ENCODE measurements around the gene KCTD7.
"Not testable (repeated sequence)": the region's sequence is repeated elsewhere in the genome, so short reads cannot be mapped to it uniquely, and the experiment has no call there.

KCTD7 gene

GRCh38 chr7:66628361-66629221 is at the start of gene KCTD7:
KCTD7 (plus strand) TSS chr7:66628881; CDS start chr7:66629065, 184 bp downstream.
- H2AFZ ChIP-seq (ENCODE audit: low read length) = peak within 1 kb of the TSS; percentile 98
- H3K9ac ChIP-seq (ENCODE audit: low read depth, low read length, poor library complexity, severe bottlenecking) = peak within 1 kb of the TSS; percentile 77
- H3F3A ChIP-seq (ENCODE audit: low read depth) = peaks cover 24% of the 10 kb centered on the region; the same call in 1 of the 2 replicates
- no peaks in the 10 kb centered on the region for H3K27me3 ChIP-seq (ENCODE audit: insufficient read depth, low read length, poor library complexity, severe bottlenecking)
- TF ChIP-seq, protein P1, sequence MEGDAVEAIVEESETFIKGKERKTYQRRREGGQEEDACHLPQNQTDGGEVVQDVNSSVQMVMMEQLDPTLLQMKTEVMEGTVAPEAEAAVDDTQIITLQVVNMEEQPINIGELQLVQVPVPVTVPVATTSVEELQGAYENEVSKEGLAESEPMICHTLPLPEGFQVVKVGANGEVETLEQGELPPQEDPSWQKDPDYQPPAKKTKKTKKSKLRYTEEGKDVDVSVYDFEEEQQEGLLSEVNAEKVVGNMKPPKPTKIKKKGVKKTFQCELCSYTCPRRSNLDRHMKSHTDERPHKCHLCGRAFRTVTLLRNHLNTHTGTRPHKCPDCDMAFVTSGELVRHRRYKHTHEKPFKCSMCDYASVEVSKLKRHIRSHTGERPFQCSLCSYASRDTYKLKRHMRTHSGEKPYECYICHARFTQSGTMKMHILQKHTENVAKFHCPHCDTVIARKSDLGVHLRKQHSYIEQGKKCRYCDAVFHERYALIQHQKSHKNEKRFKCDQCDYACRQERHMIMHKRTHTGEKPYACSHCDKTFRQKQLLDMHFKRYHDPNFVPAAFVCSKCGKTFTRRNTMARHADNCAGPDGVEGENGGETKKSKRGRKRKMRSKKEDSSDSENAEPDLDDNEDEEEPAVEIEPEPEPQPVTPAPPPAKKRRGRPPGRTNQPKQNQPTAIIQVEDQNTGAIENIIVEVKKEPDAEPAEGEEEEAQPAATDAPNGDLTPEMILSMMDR (conservative IDR thresholded peaks at IDR 0.05; ENCODE audit: low read length) = no peak
- no peak for TF ChIP-seq EZH2phosphoT487 (IDR thresholded peaks at IDR 0.05; ENCODE audit: borderline replicate concordance)
- peaks cover 34% of the 10 kb centered on the region for H3K4me1 ChIP-seq (ENCODE audit: insufficient read depth, low read length, poor library complexity, severe bottlenecking)
- no peaks in the 10 kb centered on the region for H3K9me3 ChIP-seq (ENCODE audit: insufficient read depth, low read depth, low read length)
- H3K9me2 ChIP-seq (replicated peaks; ENCODE audit: low read depth, low read length) = no peaks in the 10 kb centered on the region
- H3K4me3 ChIP-seq (ENCODE audit: low read length, poor library complexity, severe bottlenecking) = peak within 1 kb of the TSS; percentile 97
- H3K36me3 ChIP-seq (ENCODE audit: insufficient read depth, low read length) = no peaks in the 10 kb centered on the region
- H4K20me1 ChIP-seq (ENCODE audit: insufficient read depth, low read length, poor library complexity, severe bottlenecking) = peaks cover 5% of the 10 kb centered on the region
- H3K4me2 ChIP-seq (ENCODE audit: low read depth, low read length, poor library complexity, severe bottlenecking) = peak within 1 kb of the TSS; percentile 100
- H3K79me2 ChIP-seq (ENCODE audit: insufficient read depth, low read length) = peaks cover 8% of the 10 kb centered on the region; the same call in 1 of the 2 replicates

DNA sequence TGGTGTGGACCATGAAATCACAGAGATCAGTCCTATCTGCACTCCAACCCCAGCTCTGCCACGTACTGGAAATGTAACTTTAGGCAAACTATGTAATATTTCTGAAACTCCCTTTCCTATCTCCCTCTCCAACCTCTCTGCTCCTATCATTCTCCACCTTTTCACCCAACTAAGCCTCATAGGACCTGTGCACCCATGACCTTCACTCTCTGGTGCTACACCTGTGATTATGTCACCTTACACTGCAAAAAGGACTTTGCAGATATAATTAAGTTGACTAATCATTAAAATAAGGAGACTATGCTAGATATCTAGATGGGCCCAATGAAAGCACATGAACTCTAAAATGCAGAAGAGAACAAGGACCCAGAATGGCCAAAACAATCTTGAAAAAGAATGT is 48.3 kb upstream of the KCTD7 start:
- H3K36me3 ChIP-seq (ENCODE audit: insufficient read depth, low read length) = peaks cover 26% of the 10 kb centered on the region; the same call in 1 of the 2 replicates
- not testable (repeated sequence) for H3K9me2 ChIP-seq (replicated peaks; ENCODE audit: low read depth, low read length); H3K9ac ChIP-seq (ENCODE audit: low read depth, low read length, poor library complexity, severe bottlenecking); H3K27me3 ChIP-seq (ENCODE audit: insufficient read depth, low read length, poor library complexity, severe bottlenecking); H2AFZ ChIP-seq (ENCODE audit: low read length); H3K4me2 ChIP-seq (ENCODE audit: low read depth, low read length, poor library complexity, severe bottlenecking); H3F3A ChIP-seq (ENCODE audit: low read depth); H3K9me3 ChIP-seq (ENCODE audit: insufficient read depth, low read depth, low read length); H3K4me3 ChIP-seq (ENCODE audit: low read length, poor library complexity, severe bottlenecking)
- peaks cover 31% of the 10 kb centered on the region for H4K20me1 ChIP-seq (ENCODE audit: insufficient read depth, low read length, poor library complexity, severe bottlenecking)
- H3K79me2 ChIP-seq (ENCODE audit: insufficient read depth, low read length) = peaks cover 93% of the 10 kb centered on the region
- H3K4me1 ChIP-seq (ENCODE audit: insufficient read depth, low read length, poor library complexity, severe bottlenecking) = peaks cover 21% of the 10 kb centered on the region

DNA sequence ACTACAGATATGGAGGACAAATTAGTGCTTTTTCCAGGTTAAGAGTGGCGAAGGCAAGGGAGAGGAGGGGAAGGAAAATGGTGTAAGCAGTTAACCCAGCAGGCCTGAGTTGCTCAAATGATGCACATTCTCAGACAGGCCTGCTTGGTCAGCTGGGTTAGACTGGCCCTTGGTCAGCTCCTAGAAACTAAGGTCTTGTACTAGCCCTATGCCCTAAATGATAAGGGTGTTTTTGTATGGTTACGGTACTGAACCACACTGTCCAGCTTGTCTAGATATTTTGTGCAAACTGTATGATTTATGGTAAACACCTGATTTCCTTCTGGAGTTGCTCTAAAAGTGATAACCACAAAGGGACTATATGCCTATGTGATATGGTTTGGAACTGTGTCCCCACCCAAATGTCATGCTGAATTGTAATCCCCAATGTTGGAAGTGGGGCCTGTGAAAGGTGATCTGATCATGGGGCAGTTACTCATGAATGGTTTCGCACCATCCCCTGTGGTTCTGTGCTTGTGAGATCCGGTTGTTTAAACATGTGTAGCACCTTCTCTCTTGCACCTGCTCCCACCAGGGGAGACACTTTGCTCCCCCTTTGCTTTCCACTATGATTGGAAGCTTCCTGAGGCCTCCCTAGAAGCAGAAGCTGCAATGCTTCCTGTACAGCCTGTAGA is 45.7 kb upstream of the KCTD7 start:
- H3K4me1 ChIP-seq (ENCODE audit: insufficient read depth, low read length, poor library complexity, severe bottlenecking) = peaks cover 23% of the 10 kb centered on the region
- not testable (repeated sequence) for H3K9me2 ChIP-seq (replicated peaks; ENCODE audit: low read depth, low read length)

GRCh38 chr7:66583490-66584110 is 45.1 kb upstream of the KCTD7 start:
- peaks cover 16% of the 10 kb centered on the region for H3K4me1 ChIP-seq (ENCODE audit: insufficient read depth, low read length, poor library complexity, severe bottlenecking)
- TF ChIP-seq, protein P1 (conservative IDR thresholded peaks at IDR 0.05; ENCODE audit: low read length) = no peak
- no peak for TF ChIP-seq EZH2phosphoT487 (IDR thresholded peaks at IDR 0.05; ENCODE audit: borderline replicate concordance)
- H3K4me2 ChIP-seq (ENCODE audit: low read depth, low read length, poor library complexity, severe bottlenecking) = no peak overlapping the region
- peaks cover 15% of the 10 kb centered on the region; the same call in 1 of the 2 replicates for H3K36me3 ChIP-seq (ENCODE audit: insufficient read depth, low read length)
- H3F3A ChIP-seq (ENCODE audit: low read depth) = no peaks in the 10 kb centered on the region
- H3K27me3 ChIP-seq (ENCODE audit: insufficient read depth, low read length, poor library complexity, severe bottlenecking) = no peaks in the 10 kb centered on the region
- H3K9me3 ChIP-seq (ENCODE audit: insufficient read depth, low read depth, low read length) = no peaks in the 10 kb centered on the region
- H3K9me2 ChIP-seq (replicated peaks; ENCODE audit: low read depth, low read length) = no peaks in the 10 kb centered on the region
- no peak overlapping the region for H2AFZ ChIP-seq (ENCODE audit: low read length)
- H3K4me3 ChIP-seq (ENCODE audit: low read length, poor library complexity, severe bottlenecking) = no peak overlapping the region
- peaks cover 94% of the 10 kb centered on the region for H3K79me2 ChIP-seq (ENCODE audit: insufficient read depth, low read length)
- H4K20me1 ChIP-seq (ENCODE audit: insufficient read depth, low read length, poor library complexity, severe bottlenecking) = peaks cover 45% of the 10 kb centered on the region
- no peak overlapping the region for H3K9ac ChIP-seq (ENCODE audit: low read depth, low read length, poor library complexity, severe bottlenecking)

More for the DNA sequence above, 45.7 kb upstream of the KCTD7 start:
- H3F3A ChIP-seq (ENCODE audit: low read depth); H3K27me3 ChIP-seq (ENCODE audit: insufficient read depth, low read length, poor library complexity, severe bottlenecking); H3K4me3 ChIP-seq (ENCODE audit: low read length, poor library complexity, severe bottlenecking); H2AFZ ChIP-seq (ENCODE audit: low read length); H3K9ac ChIP-seq (ENCODE audit: low read depth, low read length, poor library complexity, severe bottlenecking); H3K4me2 ChIP-seq (ENCODE audit: low read depth, low read length, poor library complexity, severe bottlenecking); H3K9me3 ChIP-seq (ENCODE audit: insufficient read depth, low read depth, low read length): not testable (repeated sequence)
- peaks cover 15% of the 10 kb centered on the region; the same call in 1 of the 2 replicates for H3K36me3 ChIP-seq (ENCODE audit: insufficient read depth, low read length)
- H4K20me1 ChIP-seq (ENCODE audit: insufficient read depth, low read length, poor library complexity, severe bottlenecking) = peaks cover 45% of the 10 kb centered on the region
- H3K79me2 ChIP-seq (ENCODE audit: insufficient read depth, low read length) = peaks cover 93% of the 10 kb centered on the region

All from Loucy (cell line).